K562 (cell line): ENCODE results near the gene ALS2CL. TPM values are rescaled to one million over a fixed set of nuclear protein-coding genes. Genes with fewer than 3 reads are reported as not detected.
A peak's percentile ranks its signal among the peaks of the same experiment; 100 is the strongest.

Experiments used
- ATAC-seq: fragments of 200-7000 bp; cut with Tn5 transposase; 3 replicates; pipeline ENCODE4 v1.9.1; 2020; ENCODE audit warnings: moderate library complexity
- BruUV-seq: library from RNA; stranded (reverse); fragments of 400-500 nt; replicated peaks from 2 replicates; lab custom pipeline; 2021; lab: Mats Ljungman, UMichigan
- CTCF ChIA-PET: fragments of 300-600 bp; formaldehyde crosslinking; extraction: SDS; loops from one replicate; lab custom pipeline; 2021; ENCODE audit warnings: low intra/inter-chr PET ratio; lab: Yijun Ruan, JAX
- POLR2A ChIA-PET: fragments of 300-600, 350-650 bp; sonication (Branson Sonifier 250); formaldehyde crosslinking; extraction: SDS; loops from one replicate; lab custom pipeline; 2021; ENCODE audit warnings: antibody characterized with exemption, inconsistent platforms; lab: Yijun Ruan, JAX
- DNase-seq, 4 experiments: peaks; one replicate each; pipeline versions ENCODE4 v3.0.0 to v3.0.0-alpha.2; 2011 to 2018; ENCODE audit warnings: low spot score in 3 of 4, mixed read lengths in 3 of 4; ENCODE audit errors: extremely low read depth in 1 of 4
- FAIRE-seq: peaks from 2 replicates; lab custom pipeline; 2011; peaks lifted over from hg19 to GRCh38; lab: Jason Lieb, UNC
- H2AFZ ChIP-seq: 2 replicates; pipeline ENCODE4 v1.6.0; 2011; ENCODE audit warnings: low read depth, low read length, control low read depth, inconsistent platforms
- H3K27ac ChIP-seq: fragments of 200-600 bp; 3 replicates; pipeline ENCODE4 v1.8.0; 2011; ENCODE audit warnings: low read depth, mild to moderate bottlenecking, control low read depth, inconsistent platforms, low read length, moderate library complexity, mixed read lengths; ENCODE audit errors: extremely low read depth
- H3K27me3 ChIP-seq, 2 experiments: fragments of 300-600 bp in 1 of 2; 2 replicates in 1 of 2; 3 replicates in 1 of 2; pipeline versions ENCODE4 v1.6.0 to v1.8.0; 2011; ENCODE audit warnings: inconsistent platforms in 2 of 2, low read length in 2 of 2, mild to moderate bottlenecking in 1 of 2, mixed read lengths in 1 of 2, moderate library complexity in 1 of 2; ENCODE audit not compliant: control insufficient read depth in 2 of 2, insufficient read depth in 2 of 2
- H3K36me3 ChIP-seq: fragments of 300-600 bp; 3 replicates; pipeline ENCODE4 v1.8.0; 2011; ENCODE audit warnings: mild to moderate bottlenecking, low read length, inconsistent platforms; ENCODE audit not compliant: control insufficient read depth, insufficient read depth
- H3K4me1 ChIP-seq, 2 experiments: fragments of 200-600 bp in 1 of 2; replicated peaks in 1 of 2; 2 replicates in 1 of 2; 3 replicates in 1 of 2; pipeline versions ENCODE4 v1.5.1 to v1.8.0; 2011; ENCODE audit warnings: inconsistent platforms in 2 of 2, low read length in 2 of 2, mild to moderate bottlenecking in 1 of 2, mixed read lengths in 1 of 2, moderate library complexity in 1 of 2; ENCODE audit not compliant: control insufficient read depth in 2 of 2, insufficient read depth in 2 of 2
- H3K4me2 ChIP-seq: 2 replicates; pipeline ENCODE4 v1.6.1; 2011; ENCODE audit warnings: low read length, control low read depth, inconsistent platforms, mixed read lengths; ENCODE audit not compliant: insufficient read depth
- H3K4me3 ChIP-seq: fragments of 200-600 bp; sonication (generic), shearing (Covaris generic); 2 replicates; pipeline ENCODE4 v1.5.1; 2016; ENCODE audit warnings: control low read depth, inconsistent platforms
- H3K79me2 ChIP-seq: fragments of 200-600 bp; 3 replicates; pipeline ENCODE4 v1.8.0; 2011; ENCODE audit warnings: low read length, inconsistent platforms; ENCODE audit not compliant: control insufficient read depth, insufficient read depth
- H3K9ac ChIP-seq, 2 experiments: 2 replicates each; pipeline versions ENCODE4 v1.6.0 to v1.6.1; 2011; ENCODE audit warnings: low read depth in 2 of 2, low read length in 2 of 2, control low read depth in 1 of 2, inconsistent platforms in 1 of 2, mild to moderate bottlenecking in 1 of 2, mixed read lengths in 1 of 2; ENCODE audit not compliant: insufficient read depth in 1 of 2
- H3K9me1 ChIP-seq: one replicate; pipeline ENCODE4 v1.6.0; 2011; ENCODE audit warnings: inconsistent platforms, mild to moderate bottlenecking, low read length, moderate library complexity; ENCODE audit not compliant: control insufficient read depth, insufficient read depth
- H3K9me3 ChIP-seq: replicated peaks from 2 replicates; pipeline ENCODE4 v1.5.1; 2011; ENCODE audit warnings: low read depth, low read length, inconsistent platforms; ENCODE audit not compliant: control insufficient read depth, insufficient read depth
- H4K20me1 ChIP-seq: replicated peaks from 2 replicates; pipeline ENCODE4 v1.6.1; 2011; ENCODE audit warnings: low read length, inconsistent platforms, mixed read lengths; ENCODE audit not compliant: control insufficient read depth, insufficient read depth
- HDAC1 ChIP-seq, 2 experiments: fragments of 450-650 bp; IDR thresholded peaks; 2 replicates each; pipeline ENCODE4 v1.6.1; 2016 to 2017; ENCODE audit warnings: inconsistent platforms in 1 of 2, mild to moderate bottlenecking in 1 of 2, moderate library complexity in 1 of 2
- MBD2 ChIP-seq: sonication (generic); IDR thresholded peaks from 2 replicates; pipeline ENCODE4 v1.6.1; 2016; ENCODE audit warnings: low read depth, borderline replicate concordance
- RAD21 ChIP-seq, 2 experiments: fragments of 250-450 bp in 1 of 2; fragments of 450-650 bp in 1 of 2; sonication (Bioruptor Pico) in 1 of 2; formaldehyde crosslinking in 1 of 2; IDR thresholded peaks in 1 of 2; conservative IDR thresholded peaks in 1 of 2; 2 replicates each; pipeline versions ENCODE4 v1.4.0 to v1.8.0; 2020 to 2022; ENCODE audit warnings: mild to moderate bottlenecking in 2 of 2, moderate library complexity in 1 of 2
- RFX5 ChIP-seq: IDR thresholded peaks from 2 replicates; pipeline ENCODE4 v1.6.1; 2011; ENCODE audit warnings: low read depth, mild to moderate bottlenecking, improper control_type of control experiment, low read length
- TAF15 ChIP-seq: fragments of 200-400 bp; formaldehyde crosslinking; IDR thresholded peaks from 2 replicates; pipeline ENCODE4 v1.6.1; 2017; ENCODE audit warnings: mild to moderate bottlenecking, low read depth, low read length, moderate library complexity
- WGBS: fragments of 100-300 bp; shearing (Covaris generic); methylation state at CpG from one replicate; pipeline ENCODE4 v1.1.6; 2016; ENCODE audit warnings: low coverage, mixed read lengths; ENCODE audit not compliant: insufficient coverage; ENCODE audit errors: missing lambda C conversion rate; 5-methylcytosine and 5-hydroxymethylcytosine counted together
- in situ Hi-C: fragments of 300-500 bp; cut with MboI; formaldehyde crosslinking; loops from 4 replicates; pipeline ENCODE4 v1.15.0; 2018; ENCODE audit warnings: inconsistent platforms, mixed read lengths
- intact Hi-C: fragments of 100-400 bp; cut with micrococcal nuclease; formaldehyde crosslinking; loops from 2 replicates; pipeline ENCODE4 v1.14.2; 2022
- polyA plus RNA-seq, 8 experiments: library from polyadenylated mRNA; depleted of rRNA in 4 of 8; stranded (reverse) in 5 of 8; unstranded in 3 of 8; fragments of >200 nt; fragmentation: Nextera tagmentation in 2 of 8; fragmentation: Illumina TruSeq in 1 of 8; extraction: Ambion mirVana in 2 of 8; extraction: Trizol in 1 of 8; gene quantifications; 2 replicates each; pipeline versions ENCODE4 v1.2.1 to v1.2.3, GENCODE V29; 2011 to 2014; ENCODE audit warnings: inconsistent platforms in 1 of 8, missing spikeins in 1 of 8
- total RNA-seq, 7 experiments: library from RNA; depleted of rRNA in 6 of 7; stranded (reverse); fragments of >200 nt in 6 of 7; fragmentation: Illumina TruSeq in 2 of 7; extraction: Trizol in 2 of 7; gene quantifications; 2 replicates each; pipeline versions ENCODE4 v1.2.1 to v1.2.3, GENCODE V29; 2011 to 2021; ENCODE audit warnings: low replicate concordance in 1 of 7
- TF ChIP-seq, protein P1 (sequence below), 3 experiments: IDR thresholded peaks in 2 of 3; conservative IDR thresholded peaks in 1 of 3; 2 replicates each; pipeline ENCODE4 v1.5.1; 2011 to 2012; ENCODE audit warnings: low read length in 3 of 3, mild to moderate bottlenecking in 3 of 3, control low read depth in 2 of 3, improper control_type of control experiment in 1 of 3, inconsistent platforms in 1 of 3, low read depth in 1 of 3, mixed read lengths in 1 of 3, moderate library complexity in 1 of 3; ENCODE audit not compliant: insufficient read depth in 2 of 3
- TF ChIP-seq, protein P2 (sequence below), 2 experiments: fragments of 450-650 bp; formaldehyde crosslinking in 1 of 2; IDR thresholded peaks; 2 replicates each; pipeline versions ENCODE4 v1.4.0 to v1.6.1; 2014 to 2020; ENCODE audit warnings: mild to moderate bottlenecking in 2 of 2, borderline replicate concordance in 1 of 2, low read depth in 1 of 2
- TF ChIP-seq, protein P3 (sequence below): sonication (generic); formaldehyde crosslinking; IDR thresholded peaks from 2 replicates; pipeline ENCODE4 v1.9.0; 2022; ENCODE audit warnings: mild to moderate bottlenecking, missing genetic modification reagents
- TF ChIP-seq, protein P4 (sequence below): fragments of 450-650 bp; IDR thresholded peaks from 2 replicates; pipeline ENCODE4 v1.6.1; 2016

Gene ALS2CL
- total and polyA plus RNA-seq, 9 of the 15 experiments (the other 6 are each of a cell fraction or from before 2014, with no cell fraction given), result 0.03 to 0.13 (median 0.05) TPM; not detected in 3

DNA sequence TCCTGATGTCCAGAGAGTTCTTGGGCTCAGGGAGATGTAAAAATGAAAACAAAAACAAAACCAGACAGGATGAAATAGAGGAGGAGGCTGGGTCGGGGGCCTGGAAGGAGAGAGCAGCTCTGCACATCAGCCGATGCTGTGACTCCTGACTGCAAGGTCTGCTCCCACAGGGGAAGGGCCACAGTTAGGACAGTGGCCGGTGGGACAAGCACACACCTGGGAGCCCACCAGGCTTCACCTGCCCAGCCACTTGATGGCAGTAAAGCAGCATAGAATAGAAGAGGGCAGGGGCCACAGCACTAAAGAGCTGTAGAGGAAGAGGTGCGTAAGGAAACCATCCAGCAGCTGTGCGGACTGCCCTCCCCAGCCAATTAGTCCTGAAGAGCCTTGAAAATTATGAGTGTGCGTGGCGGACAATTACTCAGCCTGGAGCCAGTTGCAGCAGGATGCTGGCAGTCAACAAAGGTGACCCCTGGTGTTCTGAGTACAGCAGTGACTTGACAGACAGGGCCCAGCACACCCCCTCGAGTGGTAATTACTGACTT lies 29.8 kb downstream of the ALS2CL start:
- FAIRE-seq (peak; percentile 78), ATAC-seq (peak; percentile 63), DNase-seq (peak in 2 of 4 experiments; percentile 15 to 19)
- Histone ChIP-seq H3K4me2 (no peak overlapping the region), H3K4me1 (no peaks in the 10 kb centered on the region), H3K27me3 (peaks cover 18 to 97% of the 10 kb centered on the region in 2 experiments), H3K36me3 (no peaks in the 10 kb centered on the region), H4K20me1 (peaks cover 11% of the 10 kb centered on the region; the same call in 1 of the 2 replicates), H3K9me1 (no peaks in the 10 kb centered on the region), H3K4me3 (no peak overlapping the region), H3K79me2 (no peaks in the 10 kb centered on the region), H2AFZ (no peak overlapping the region), H3K9ac (no peak overlapping the region), H3K9me3 (no peaks in the 10 kb centered on the region), H3K27ac (no peak overlapping the region)
- CTCF ChIA-PET, result no interaction called here
- POLR2A ChIA-PET, result interaction anchor here (1.3 to 1.7 kb wide), 2 partner anchors 10 kb away, joined by 3 to 4 read pairs; no protein-coding TSS in a partner anchor
- no TSS peak for BruUV-seq
- intact Hi-C loops, result no loop called here
- in situ Hi-C loops, result no loop called here
- WGBS, result 4% methylated on average over 8 of the region's 8 CpGs
- TF ChIP-seq HDAC1 (IDR thresholded peaks at IDR 0.05), result no peak
- TF ChIP-seq TAF15, result no peak
- no peak for TF ChIP-seq RFX5
- TF ChIP-seq, protein P1, sequence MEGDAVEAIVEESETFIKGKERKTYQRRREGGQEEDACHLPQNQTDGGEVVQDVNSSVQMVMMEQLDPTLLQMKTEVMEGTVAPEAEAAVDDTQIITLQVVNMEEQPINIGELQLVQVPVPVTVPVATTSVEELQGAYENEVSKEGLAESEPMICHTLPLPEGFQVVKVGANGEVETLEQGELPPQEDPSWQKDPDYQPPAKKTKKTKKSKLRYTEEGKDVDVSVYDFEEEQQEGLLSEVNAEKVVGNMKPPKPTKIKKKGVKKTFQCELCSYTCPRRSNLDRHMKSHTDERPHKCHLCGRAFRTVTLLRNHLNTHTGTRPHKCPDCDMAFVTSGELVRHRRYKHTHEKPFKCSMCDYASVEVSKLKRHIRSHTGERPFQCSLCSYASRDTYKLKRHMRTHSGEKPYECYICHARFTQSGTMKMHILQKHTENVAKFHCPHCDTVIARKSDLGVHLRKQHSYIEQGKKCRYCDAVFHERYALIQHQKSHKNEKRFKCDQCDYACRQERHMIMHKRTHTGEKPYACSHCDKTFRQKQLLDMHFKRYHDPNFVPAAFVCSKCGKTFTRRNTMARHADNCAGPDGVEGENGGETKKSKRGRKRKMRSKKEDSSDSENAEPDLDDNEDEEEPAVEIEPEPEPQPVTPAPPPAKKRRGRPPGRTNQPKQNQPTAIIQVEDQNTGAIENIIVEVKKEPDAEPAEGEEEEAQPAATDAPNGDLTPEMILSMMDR (IDR thresholded peaks at IDR 0.05 in 2 of 3, conservative IDR thresholded peaks at IDR 0.05 in 1 of 3; ENCODE audit: insufficient read depth in 2 of 3, low read depth in 1 of 3, low read length in 3 of 3), result peak in 2 of 3 experiments; percentile 39; a peak in 3 of 6 replicates
- TF ChIP-seq MBD2, result no peak
- peak in 1 of 2 experiments; percentile 51; a peak in 2 of 4 replicates for TF ChIP-seq RAD21 (CRISPR knock-in tag; conservative IDR thresholded peaks at IDR 0.05 in 1 of 2, IDR thresholded peaks at IDR 0.05 in 1 of 2)
- TF ChIP-seq, protein P2, sequence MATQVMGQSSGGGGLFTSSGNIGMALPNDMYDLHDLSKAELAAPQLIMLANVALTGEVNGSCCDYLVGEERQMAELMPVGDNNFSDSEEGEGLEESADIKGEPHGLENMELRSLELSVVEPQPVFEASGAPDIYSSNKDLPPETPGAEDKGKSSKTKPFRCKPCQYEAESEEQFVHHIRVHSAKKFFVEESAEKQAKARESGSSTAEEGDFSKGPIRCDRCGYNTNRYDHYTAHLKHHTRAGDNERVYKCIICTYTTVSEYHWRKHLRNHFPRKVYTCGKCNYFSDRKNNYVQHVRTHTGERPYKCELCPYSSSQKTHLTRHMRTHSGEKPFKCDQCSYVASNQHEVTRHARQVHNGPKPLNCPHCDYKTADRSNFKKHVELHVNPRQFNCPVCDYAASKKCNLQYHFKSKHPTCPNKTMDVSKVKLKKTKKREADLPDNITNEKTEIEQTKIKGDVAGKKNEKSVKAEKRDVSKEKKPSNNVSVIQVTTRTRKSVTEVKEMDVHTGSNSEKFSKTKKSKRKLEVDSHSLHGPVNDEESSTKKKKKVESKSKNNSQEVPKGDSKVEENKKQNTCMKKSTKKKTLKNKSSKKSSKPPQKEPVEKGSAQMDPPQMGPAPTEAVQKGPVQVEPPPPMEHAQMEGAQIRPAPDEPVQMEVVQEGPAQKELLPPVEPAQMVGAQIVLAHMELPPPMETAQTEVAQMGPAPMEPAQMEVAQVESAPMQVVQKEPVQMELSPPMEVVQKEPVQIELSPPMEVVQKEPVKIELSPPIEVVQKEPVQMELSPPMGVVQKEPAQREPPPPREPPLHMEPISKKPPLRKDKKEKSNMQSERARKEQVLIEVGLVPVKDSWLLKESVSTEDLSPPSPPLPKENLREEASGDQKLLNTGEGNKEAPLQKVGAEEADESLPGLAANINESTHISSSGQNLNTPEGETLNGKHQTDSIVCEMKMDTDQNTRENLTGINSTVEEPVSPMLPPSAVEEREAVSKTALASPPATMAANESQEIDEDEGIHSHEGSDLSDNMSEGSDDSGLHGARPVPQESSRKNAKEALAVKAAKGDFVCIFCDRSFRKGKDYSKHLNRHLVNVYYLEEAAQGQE (IDR thresholded peaks at IDR 0.05; ENCODE audit: borderline replicate concordance), result peak; percentile 62
- TF ChIP-seq, protein P2 (CRISPR knock-in tag; IDR thresholded peaks at IDR 0.05; ENCODE audit: low read depth), result no peak
- TF ChIP-seq, protein P3, sequence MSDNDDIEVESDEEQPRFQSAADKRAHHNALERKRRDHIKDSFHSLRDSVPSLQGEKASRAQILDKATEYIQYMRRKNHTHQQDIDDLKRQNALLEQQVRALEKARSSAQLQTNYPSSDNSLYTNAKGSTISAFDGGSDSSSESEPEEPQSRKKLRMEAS, result 0 out of 2 replicates have a peak, but pooled peaks have one; percentile 37
- TF ChIP-seq, protein P4, sequence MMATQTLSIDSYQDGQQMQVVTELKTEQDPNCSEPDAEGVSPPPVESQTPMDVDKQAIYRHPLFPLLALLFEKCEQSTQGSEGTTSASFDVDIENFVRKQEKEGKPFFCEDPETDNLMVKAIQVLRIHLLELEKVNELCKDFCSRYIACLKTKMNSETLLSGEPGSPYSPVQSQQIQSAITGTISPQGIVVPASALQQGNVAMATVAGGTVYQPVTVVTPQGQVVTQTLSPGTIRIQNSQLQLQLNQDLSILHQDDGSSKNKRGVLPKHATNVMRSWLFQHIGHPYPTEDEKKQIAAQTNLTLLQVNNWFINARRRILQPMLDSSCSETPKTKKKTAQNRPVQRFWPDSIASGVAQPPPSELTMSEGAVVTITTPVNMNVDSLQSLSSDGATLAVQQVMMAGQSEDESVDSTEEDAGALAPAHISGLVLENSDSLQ, result peak; percentile 71
